HepG2 (cell line): ENCODE data around the gene CALR. TPM values are rescaled to one million over a fixed set of nuclear protein-coding genes. Genes with fewer than 3 reads are reported as not detected.

Experiments
- ATAC-seq: fragments of 200-7000 bp; cut with Tn5 transposase; 3 replicates; pipeline ENCODE4 v1.9.1; 2020; ENCODE audit warnings: mild to moderate bottlenecking, moderate library complexity
- BruUV-seq: library from RNA; stranded (reverse); fragments of 400-500 nt; replicated peaks from 2 replicates; lab custom pipeline; 2021; lab: Mats Ljungman, UMichigan
- CTCF ChIA-PET: fragments of 300-600 bp; formaldehyde crosslinking; extraction: SDS; loops from one replicate; lab custom pipeline; 2021; ENCODE audit warnings: low total read pairs, inconsistent platforms, low intra/inter-chr PET ratio; lab: Yijun Ruan, JAX
- POLR2A ChIA-PET: fragments of 350-600 bp; sonication (Branson Sonifier 250); formaldehyde crosslinking; loops from one replicate; lab custom pipeline; 2020; ENCODE audit warnings: antibody characterized with exemption, inconsistent platforms; lab: Yijun Ruan, JAX
- DNase-seq: peaks from one replicate; pipeline ENCODE4 v3.0.0-alpha.2; 2015; ENCODE audit warnings: low spot score
- FAIRE-seq: peaks from 3 replicates; lab custom pipeline; 2011; peaks lifted over from hg19 to GRCh38; lab: Jason Lieb, UNC
- H2AFZ ChIP-seq: one replicate; pipeline ENCODE4 v1.6.1; 2011; ENCODE audit warnings: low read length, inconsistent platforms
- H3K27ac ChIP-seq: fragments of 300-600 bp; 3 replicates; pipeline ENCODE4 v1.8.0; 2011; ENCODE audit warnings: mixed run types, mild to moderate bottlenecking, mixed read lengths, low read length, inconsistent platforms; ENCODE audit not compliant: insufficient read depth; ENCODE audit errors: extremely low read length
- H3K27me3 ChIP-seq, 2 experiments: fragments of 200-600 bp in 1 of 2; 2 replicates in 1 of 2; 3 replicates in 1 of 2; pipeline versions ENCODE4 v1.6.0 to v1.8.0; 2011; ENCODE audit warnings: low read length in 2 of 2, mild to moderate bottlenecking in 2 of 2, moderate library complexity in 2 of 2, inconsistent platforms in 1 of 2; ENCODE audit not compliant: insufficient read depth in 2 of 2, control insufficient read depth in 1 of 2
- H3K36me3 ChIP-seq, 2 experiments: fragments of 200-600 bp in 1 of 2; replicated peaks in 1 of 2; 2 replicates in 1 of 2; 3 replicates in 1 of 2; pipeline versions ENCODE4 v1.5.1 to v1.8.0; 2011; ENCODE audit warnings: low read length in 2 of 2, inconsistent platforms in 1 of 2; ENCODE audit not compliant: insufficient read depth in 2 of 2, control insufficient read depth in 1 of 2
- H3K4me1 ChIP-seq: 2 replicates; pipeline ENCODE4 v1.5.1; 2012; ENCODE audit warnings: low read length, inconsistent platforms; ENCODE audit not compliant: insufficient read depth
- H3K4me2 ChIP-seq: 2 replicates; pipeline ENCODE4 v1.6.0; 2011; ENCODE audit warnings: low read depth, low read length, inconsistent platforms
- H3K4me3 ChIP-seq, 3 experiments: fragments of 200-600 bp in 1 of 3; sonication (generic), shearing (Covaris generic) in 1 of 3; replicated peaks in 1 of 3; 2 replicates each; pipeline ENCODE4 v1.5.1; 2011 to 2016; ENCODE audit warnings: low read length in 3 of 3, inconsistent platforms in 2 of 3, low read depth in 2 of 3, mild to moderate bottlenecking in 2 of 3, control low read depth in 1 of 3, mixed read lengths in 1 of 3; ENCODE audit not compliant: insufficient read depth in 1 of 3
- H3K79me2 ChIP-seq: one replicate; pipeline ENCODE4 v1.6.1; 2011; ENCODE audit warnings: low read length, inconsistent platforms; ENCODE audit not compliant: insufficient read depth
- H3K9ac ChIP-seq: 2 replicates; pipeline ENCODE4 v1.6.0; 2011; ENCODE audit warnings: mild to moderate bottlenecking, low read depth, low read length, inconsistent platforms; ENCODE audit not compliant: insufficient read depth
- H3K9me3 ChIP-seq: 2 replicates; pipeline ENCODE4 v1.5.1; 2012; ENCODE audit warnings: mild to moderate bottlenecking, low read length
- H4K20me1 ChIP-seq: 2 replicates; pipeline ENCODE4 v1.6.0; 2011; ENCODE audit warnings: inconsistent platforms, mild to moderate bottlenecking, low read length, moderate library complexity; ENCODE audit not compliant: insufficient read depth
- JUNB ChIP-seq: sonication (generic); formaldehyde crosslinking; IDR thresholded peaks from 2 replicates; pipeline ENCODE4 v1.8.0; 2022; ENCODE audit warnings: missing genetic modification reagents, mild to moderate bottlenecking, borderline replicate concordance
- MEIS2 ChIP-seq: sonication (generic); formaldehyde crosslinking; IDR thresholded peaks from 2 replicates; pipeline ENCODE4 v1.9.0; 2021; ENCODE audit warnings: mild to moderate bottlenecking, missing genetic modification reagents
- NKX3-1 ChIP-seq: sonication (generic); formaldehyde crosslinking; IDR thresholded peaks from 2 replicates; pipeline ENCODE4 v1.5.0; 2020; ENCODE audit warnings: missing genetic modification reagents
- RBFOX2 ChIP-seq: fragments of 200-400 bp; formaldehyde crosslinking; IDR thresholded peaks from 2 replicates; pipeline ENCODE4 v1.6.1; 2017; ENCODE audit warnings: low read depth, mild to moderate bottlenecking, low read length
- ZFP36L2 ChIP-seq: sonication (generic); formaldehyde crosslinking; IDR thresholded peaks from 2 replicates; pipeline ENCODE4 v1.4.0; 2020; ENCODE audit warnings: missing genetic modification reagents
- ZNF160 ChIP-seq: sonication (generic); formaldehyde crosslinking; IDR thresholded peaks from 2 replicates; pipeline ENCODE4 v1.8.0; 2022; ENCODE audit warnings: mild to moderate bottlenecking, inconsistent platforms, missing genetic modification reagents
- ZNF317 ChIP-seq: sonication (generic); formaldehyde crosslinking; IDR thresholded peaks from 2 replicates; pipeline ENCODE4 v1.5.0; 2020; ENCODE audit warnings: mild to moderate bottlenecking, missing genetic modification reagents
- ZNF510 ChIP-seq: sonication (generic); formaldehyde crosslinking; IDR thresholded peaks from 2 replicates; pipeline ENCODE4 v1.4.0; 2020; ENCODE audit warnings: low read depth, mild to moderate bottlenecking, missing genetic modification reagents
- whole genome bisulfite sequencing: methylation state at CpG from one replicate; pipeline ENCODE4 v1.1.6; 2017; ENCODE audit warnings: low lambda C conversion rate; 5-methylcytosine and 5-hydroxymethylcytosine counted together
- in situ Hi-C: cut with HindIII; loops from 2 replicates; pipeline ENCODE4 v1.10.0; 2017; ENCODE audit warnings: low pct_unique_long_range_greater_than_20kb; ENCODE audit not compliant: extremely low pct_ligation_motif_present
- intact Hi-C: fragments of 100-400 bp; cut with micrococcal nuclease; formaldehyde crosslinking; loops from one replicate; pipeline ENCODE4 v1.10.0; 2022; ENCODE audit not compliant: unreplicated experiment
- polyA plus RNA-seq, 8 experiments: library from polyadenylated mRNA; depleted of rRNA in 3 of 8; stranded (reverse) in 7 of 8; unstranded in 1 of 8; fragments of >200 nt; fragmentation: Illumina TruSeq in 4 of 8; extraction: Trizol in 4 of 8; gene quantifications; 2 replicates each; pipeline versions ENCODE4 v1.2.1 to v1.2.3, GENCODE V29; 2011 to 2016; ENCODE audit warnings: low read depth in 4 of 8, missing spikeins in 1 of 8, mixed read lengths in 1 of 8; ENCODE audit not compliant: insufficient read depth in 1 of 8
- total RNA-seq, 5 experiments: library from RNA; depleted of rRNA; stranded (reverse); fragments of >200 nt; fragmentation: Illumina TruSeq; extraction: Trizol; gene quantifications; 2 replicates each; pipeline ENCODE4 v1.2.3, GENCODE V29; 2016; ENCODE audit warnings: low read depth in 1 of 5
- TF ChIP-seq, protein P1 (sequence below): sonication (generic); formaldehyde crosslinking; IDR thresholded peaks from 2 replicates; pipeline ENCODE4 v1.4.0; 2020; ENCODE audit warnings: missing genetic modification reagents

CALR gene
- total and polyA plus RNA-seq, 2 of the 13 experiments (the other 11 are each of a cell fraction or from before 2014, with no cell fraction given), result 898 to 934 TPM

DNA sequence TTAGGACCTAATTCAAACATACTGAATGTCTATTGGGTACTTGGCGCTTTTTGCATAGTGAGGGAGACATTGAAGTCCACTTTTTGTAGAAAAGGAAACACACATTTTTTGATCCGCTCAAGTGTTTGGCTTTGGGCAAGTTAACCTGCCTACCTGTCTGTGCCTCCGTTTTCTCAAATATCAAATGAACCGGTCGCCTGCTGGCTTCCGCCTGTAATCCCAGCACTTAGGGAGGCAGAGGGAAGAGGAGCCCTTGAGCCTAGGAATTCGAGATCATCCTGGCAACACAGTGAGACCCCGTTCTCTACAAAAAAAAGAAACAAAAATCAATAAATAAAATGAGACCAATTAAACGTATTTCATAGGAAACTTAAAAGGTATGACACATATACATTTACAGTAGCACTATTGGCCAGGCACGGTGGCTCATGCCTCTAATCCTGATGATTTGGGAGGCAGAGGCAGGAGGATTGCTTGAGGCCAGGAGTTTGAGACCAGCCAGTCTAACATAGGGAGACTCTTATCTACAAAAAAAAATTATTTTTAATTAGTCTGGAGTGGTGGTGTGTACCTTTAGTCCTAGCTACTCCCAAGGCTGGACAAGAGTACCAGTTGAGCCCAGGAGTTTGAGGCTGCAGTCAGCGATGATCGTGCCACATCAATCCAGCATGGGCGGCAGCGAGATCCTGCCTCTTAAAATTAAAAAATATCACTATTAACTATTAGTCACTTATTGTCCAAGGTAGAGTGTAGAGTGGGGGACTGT, 8.5 kb downstream of the CALR start:
- Histone ChIP-seq H3K36me3 (peaks cover 31 to 55% of the 10 kb centered on the region in 2 experiments), H3K4me1 (peaks cover 28% of the 10 kb centered on the region), H3K9me3 (no peaks in the 10 kb centered on the region), H3K4me2 (peak overlapping the region; percentile 74), H3K4me3 (peak overlapping the region; percentile 82 to 89 (median 84)), H2AFZ (no peak overlapping the region), H3K9ac (peak overlapping the region; percentile 91), H3K79me2 (peaks cover 22% of the 10 kb centered on the region), H3K27me3 (no peaks in the 10 kb centered on the region; a peak in 1 of 5 replicates)
- FAIRE-seq (peak; percentile 23), DNase-seq (no peak), ATAC-seq (no peak)
- CTCF ChIA-PET, result no interaction called here
- intact Hi-C loops (no loop called here), in situ Hi-C loops (no loop called here)
- TSS peak; percentile 61 for BruUV-seq
- WGBS, result 40% methylated on average over 14 of the region's 14 CpGs
- TF ChIP-seq ZFP36L2 (CRISPR knock-in tag) (no peak), JUNB (CRISPR knock-in tag) (peak; percentile 31; the same call in 1 of the 2 replicates)
- TF ChIP-seq, all 625 proteins: peak for 1
- H3K27ac ChIP-seq, result peak overlapping the region; percentile 91
- POLR2A ChIA-PET, result interaction anchor here (0.6 to 1.8 kb wide), 14 partner anchors 9 to 1135 kb away, joined by 3 to 25 read pairs (median 3); partner anchors contain the start of genes DNASE2, FARSA, GADD45GIP1 and GET3
- H4K20me1 ChIP-seq, result no peaks in the 10 kb centered on the region; the same call in 1 of the 2 replicates

DNA sequence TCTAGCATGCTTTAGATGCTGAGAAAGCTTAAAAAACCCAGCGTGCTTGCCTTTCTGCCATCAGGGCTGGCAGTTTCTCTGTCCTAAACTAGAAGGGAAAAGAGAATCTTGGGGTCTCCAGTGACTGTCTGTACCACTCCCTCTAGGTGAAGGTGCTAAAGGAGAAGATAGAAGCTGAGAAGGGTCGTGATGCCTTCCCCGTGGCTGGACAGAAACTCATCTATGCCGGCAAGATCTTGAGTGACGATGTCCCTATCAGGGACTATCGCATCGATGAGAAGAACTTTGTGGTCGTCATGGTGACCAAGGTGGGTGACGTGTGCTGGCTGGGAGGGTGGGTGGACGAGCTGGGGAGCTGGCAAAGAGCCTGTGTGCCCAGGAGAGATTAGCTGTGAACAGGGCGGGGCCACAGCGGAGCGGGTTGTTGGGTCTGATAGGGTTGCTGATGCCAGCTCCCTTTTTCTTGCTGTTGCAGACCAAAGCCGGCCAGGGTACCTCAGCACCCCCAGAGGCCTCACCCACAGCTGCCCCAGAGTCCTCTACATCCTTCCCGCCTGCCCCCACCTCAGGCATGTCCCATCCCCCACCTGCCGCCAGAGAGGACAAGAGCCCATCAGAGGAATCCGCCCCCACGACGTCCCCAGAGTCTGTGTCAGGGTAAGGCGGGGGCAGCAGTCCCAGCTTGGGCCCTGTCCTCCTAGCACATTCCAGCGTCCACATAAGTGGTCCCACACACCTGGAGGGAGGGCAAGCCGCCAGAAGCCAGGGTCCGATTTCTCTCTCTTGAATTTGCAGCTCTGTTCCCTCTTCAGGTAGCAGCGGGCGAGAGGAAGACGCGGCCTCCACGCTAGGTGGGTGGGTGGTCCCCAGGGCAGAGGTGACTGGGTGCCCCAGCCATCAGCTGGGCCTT, 9.5 kb downstream of the CALR start:
- H3K36me3 ChIP-seq, result peaks cover 35 to 54% of the 10 kb centered on the region in 2 experiments
- TF ChIP-seq RBFOX2, result 0 out of 2 replicates have a peak, but pooled peaks have one; percentile 6
- no peak for TF ChIP-seq ZNF317 (CRISPR knock-in tag)
- no peak for TF ChIP-seq ZNF160 (CRISPR knock-in tag)
- TF ChIP-seq NKX3-1, result no peak
- no peak for TF ChIP-seq MEIS2
- TF ChIP-seq, protein P1, sequence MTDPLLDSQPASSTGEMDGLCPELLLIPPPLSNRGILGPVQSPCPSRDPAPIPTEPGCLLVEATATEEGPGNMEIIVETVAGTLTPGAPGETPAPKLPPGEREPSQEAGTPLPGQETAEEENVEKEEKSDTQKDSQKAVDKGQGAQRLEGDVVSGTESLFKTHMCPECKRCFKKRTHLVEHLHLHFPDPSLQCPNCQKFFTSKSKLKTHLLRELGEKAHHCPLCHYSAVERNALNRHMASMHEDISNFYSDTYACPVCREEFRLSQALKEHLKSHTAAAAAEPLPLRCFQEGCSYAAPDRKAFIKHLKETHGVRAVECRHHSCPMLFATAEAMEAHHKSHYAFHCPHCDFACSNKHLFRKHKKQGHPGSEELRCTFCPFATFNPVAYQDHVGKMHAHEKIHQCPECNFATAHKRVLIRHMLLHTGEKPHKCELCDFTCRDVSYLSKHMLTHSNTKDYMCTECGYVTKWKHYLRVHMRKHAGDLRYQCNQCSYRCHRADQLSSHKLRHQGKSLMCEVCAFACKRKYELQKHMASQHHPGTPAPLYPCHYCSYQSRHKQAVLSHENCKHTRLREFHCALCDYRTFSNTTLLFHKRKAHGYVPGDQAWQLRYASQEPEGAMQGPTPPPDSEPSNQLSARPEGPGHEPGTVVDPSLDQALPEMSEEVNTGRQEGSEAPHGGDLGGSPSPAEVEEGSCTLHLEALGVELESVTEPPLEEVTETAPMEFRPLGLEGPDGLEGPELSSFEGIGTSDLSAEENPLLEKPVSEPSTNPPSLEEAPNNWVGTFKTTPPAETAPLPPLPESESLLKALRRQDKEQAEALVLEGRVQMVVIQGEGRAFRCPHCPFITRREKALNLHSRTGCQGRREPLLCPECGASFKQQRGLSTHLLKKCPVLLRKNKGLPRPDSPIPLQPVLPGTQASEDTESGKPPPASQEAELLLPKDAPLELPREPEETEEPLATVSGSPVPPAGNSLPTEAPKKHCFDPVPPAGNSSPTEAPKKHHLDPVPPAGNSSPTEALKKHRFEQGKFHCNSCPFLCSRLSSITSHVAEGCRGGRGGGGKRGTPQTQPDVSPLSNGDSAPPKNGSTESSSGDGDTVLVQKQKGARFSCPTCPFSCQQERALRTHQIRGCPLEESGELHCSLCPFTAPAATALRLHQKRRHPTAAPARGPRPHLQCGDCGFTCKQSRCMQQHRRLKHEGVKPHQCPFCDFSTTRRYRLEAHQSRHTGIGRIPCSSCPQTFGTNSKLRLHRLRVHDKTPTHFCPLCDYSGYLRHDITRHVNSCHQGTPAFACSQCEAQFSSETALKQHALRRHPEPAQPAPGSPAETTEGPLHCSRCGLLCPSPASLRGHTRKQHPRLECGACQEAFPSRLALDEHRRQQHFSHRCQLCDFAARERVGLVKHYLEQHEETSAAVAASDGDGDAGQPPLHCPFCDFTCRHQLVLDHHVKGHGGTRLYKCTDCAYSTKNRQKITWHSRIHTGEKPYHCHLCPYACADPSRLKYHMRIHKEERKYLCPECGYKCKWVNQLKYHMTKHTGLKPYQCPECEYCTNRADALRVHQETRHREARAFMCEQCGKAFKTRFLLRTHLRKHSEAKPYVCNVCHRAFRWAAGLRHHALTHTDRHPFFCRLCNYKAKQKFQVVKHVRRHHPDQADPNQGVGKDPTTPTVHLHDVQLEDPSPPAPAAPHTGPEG (CRISPR knock-in tag), result no peak
- no peak for TF ChIP-seq ZNF510 (CRISPR knock-in tag)

More for the DNA sequence above, 9.5 kb downstream of the CALR start:
- ATAC-seq (no peak), FAIRE-seq (no peak), DNase-seq (no peak)
- Histone ChIP-seq H2AFZ (no peak overlapping the region), H3K4me3 (no peak overlapping the region), H3K4me2 (peak overlapping the region; percentile 74), H3K9me3 (no peaks in the 10 kb centered on the region), H3K27me3 (no peaks in the 10 kb centered on the region; a peak in 1 of 5 replicates), H4K20me1 (no peaks in the 10 kb centered on the region; the same call in 1 of the 2 replicates), H3K4me1 (peaks cover 19% of the 10 kb centered on the region), H3K79me2 (peaks cover 22% of the 10 kb centered on the region), H3K9ac (peak overlapping the region; percentile 91; the same call in 1 of the 2 replicates), H3K27ac (peak overlapping the region; percentile 91)
- in situ Hi-C loops (no loop called here), intact Hi-C loops (no loop called here)
- ChIA-PET POLR2A (interaction anchor here (0.7 kb wide), 1 partner anchor 10 kb away, joined by 3 read pairs; no protein-coding TSS in a partner anchor), CTCF (no interaction called here)
- WGBS, result 96% methylated on average over 15 of the region's 28 CpGs
- BruUV-seq, result no TSS peak
